SIG-M5 treated with dmso at 0.1 percent for 504 hours (cell line): ENCODE measurements around the gene ATRIP.
"Not testable (repeated sequence)": the region's sequence is repeated elsewhere in the genome, so short reads cannot be mapped to it uniquely, and the experiment has no call there.

Experiments
- DNase-seq: peaks from one replicate; lab custom pipeline; 2025; ENCODE audit not compliant: unreplicated experiment; lab: John Stamatoyannopoulos, UW

ATRIP gene

GRCh38 chr3:48435774-48436476 is 10.6 kb upstream of the ATRIP start:
- DNase-seq = peak; percentile 84

GRCh38 chr3:48436477-48436787 is 10.1 kb upstream of the ATRIP start:
- DNase-seq = no peak

GRCh38 chr3:48436855-48437254 is 9.7 kb upstream of the ATRIP start:
- DNase-seq = no peak

- peak; percentile 36 for DNase-seq
Measured at GRCh38 chr3:48437812-48438211, 8.7 kb upstream of the ATRIP start.

GRCh38 chr3:48439820-48440589 is 6.5 kb upstream of the ATRIP start, which contains the start of the genes CCDC51 and TMA7:
Gene CCDC51, minus strand, starts transcription at chr3:48440119. Its CDS starts 4,991 bp downstream, at chr3:48435128.
Gene TMA7, plus strand, starts transcription at chr3:48440257. Its CDS starts 40 bp downstream, at chr3:48440297.
- peak; percentile 97 for DNase-seq

GRCh38 chr3:48440590-48440958 is 6.0 kb upstream of the ATRIP start:
- no peak for DNase-seq

- no peak for DNase-seq
Measured at GRCh38 chr3:48441940-48442339, 4.6 kb upstream of the ATRIP start.

- DNase-seq = no peak
Measured at GRCh38 chr3:48445277-48445882, 1.2 kb upstream of the ATRIP start.

- no peak for DNase-seq
Measured at GRCh38 chr3:48446043-48446424, 503 bp upstream of the ATRIP start.

GRCh38 chr3:48451270-48451669 is 4.7 kb downstream of the ATRIP start:
- DNase-seq = no peak

GRCh38 chr3:48456456-48456855 is 9.9 kb downstream of the ATRIP start:
- no peak for DNase-seq

GRCh38 chr3:48459331-48459730 is 12.8 kb downstream of the ATRIP start:
- DNase-seq = no peak

GRCh38 chr3:48459773-48460516 is 13.4 kb downstream of the ATRIP start:
- no peak for DNase-seq

- no peak for DNase-seq
Measured at GRCh38 chr3:48460517-48460902, 14.0 kb downstream of the ATRIP start.

GRCh38 chr3:48461767-48462166 is 15.2 kb downstream of the ATRIP start:
- not testable (repeated sequence) for DNase-seq

GRCh38 chr3:48463703-48464102 is 17.2 kb downstream of the ATRIP start:
- DNase-seq = no peak

GRCh38 chr3:48464713-48465221 is 18.2 kb downstream of the ATRIP start:
- no peak for DNase-seq

GRCh38 chr3:48465237-48465530 is 18.6 kb downstream of the ATRIP start:
- DNase-seq = no peak

- DNase-seq = peak; percentile 93
Measured at GRCh38 chr3:48465531-48466378, 19.2 kb downstream of the ATRIP start.

- no peak for DNase-seq
Measured at GRCh38 chr3:48466386-48467109, 20.0 kb downstream of the ATRIP start.
